ENCODE results near the gene GPC5.

The GPC5 gene

DNA sequence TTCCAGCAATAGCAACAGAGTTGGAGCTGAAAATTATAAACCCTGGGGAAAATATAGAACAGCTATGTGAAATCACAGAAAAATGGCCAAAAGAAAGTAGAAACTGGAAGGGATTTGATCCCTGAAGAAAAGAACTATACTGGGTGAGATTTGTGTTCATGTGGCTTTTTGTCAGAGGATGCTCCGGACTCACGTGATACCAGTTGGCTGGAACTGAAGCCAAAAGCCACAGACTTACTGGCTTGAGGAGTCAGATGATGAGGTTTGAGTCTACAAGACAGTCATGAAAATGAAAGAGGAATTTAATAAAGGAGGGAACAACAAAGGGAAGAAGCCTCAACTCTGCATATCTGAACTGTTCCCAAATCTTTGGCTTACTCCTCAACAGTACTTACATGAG lies 427.1 kb downstream of the GPC5 start:
- TF ChIP-seq, protein P1, sequence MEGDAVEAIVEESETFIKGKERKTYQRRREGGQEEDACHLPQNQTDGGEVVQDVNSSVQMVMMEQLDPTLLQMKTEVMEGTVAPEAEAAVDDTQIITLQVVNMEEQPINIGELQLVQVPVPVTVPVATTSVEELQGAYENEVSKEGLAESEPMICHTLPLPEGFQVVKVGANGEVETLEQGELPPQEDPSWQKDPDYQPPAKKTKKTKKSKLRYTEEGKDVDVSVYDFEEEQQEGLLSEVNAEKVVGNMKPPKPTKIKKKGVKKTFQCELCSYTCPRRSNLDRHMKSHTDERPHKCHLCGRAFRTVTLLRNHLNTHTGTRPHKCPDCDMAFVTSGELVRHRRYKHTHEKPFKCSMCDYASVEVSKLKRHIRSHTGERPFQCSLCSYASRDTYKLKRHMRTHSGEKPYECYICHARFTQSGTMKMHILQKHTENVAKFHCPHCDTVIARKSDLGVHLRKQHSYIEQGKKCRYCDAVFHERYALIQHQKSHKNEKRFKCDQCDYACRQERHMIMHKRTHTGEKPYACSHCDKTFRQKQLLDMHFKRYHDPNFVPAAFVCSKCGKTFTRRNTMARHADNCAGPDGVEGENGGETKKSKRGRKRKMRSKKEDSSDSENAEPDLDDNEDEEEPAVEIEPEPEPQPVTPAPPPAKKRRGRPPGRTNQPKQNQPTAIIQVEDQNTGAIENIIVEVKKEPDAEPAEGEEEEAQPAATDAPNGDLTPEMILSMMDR (conservative IDR thresholded peaks at IDR 0.05; ENCODE audit: control insufficient read depth, insufficient read depth, low read depth, low read length) = no peak
- no peak overlapping the region for H3K4me3 ChIP-seq (ENCODE audit: control insufficient read depth, low read depth, low read length)
- no peak for DNase-seq (ENCODE audit: low read depth)

DNA sequence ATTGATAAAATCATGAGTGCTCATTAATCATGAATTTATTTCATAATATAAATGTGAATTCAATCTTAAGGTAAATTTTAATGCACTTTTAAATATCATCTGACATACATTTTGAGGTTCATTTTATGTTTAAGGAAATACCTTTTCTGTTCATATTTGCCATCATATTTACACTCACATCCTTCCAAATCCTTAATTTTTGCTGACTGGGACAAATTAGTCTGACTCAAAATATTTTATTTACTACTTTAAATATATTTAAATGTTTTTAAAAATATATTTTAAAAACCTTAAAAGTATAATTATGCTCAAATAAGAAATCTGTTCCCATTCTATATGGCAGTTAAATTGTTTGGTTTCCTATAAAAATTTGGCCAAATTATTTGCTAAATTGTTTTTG lies 438.1 kb downstream of the GPC5 start:
- H3K4me3 ChIP-seq (ENCODE audit: control insufficient read depth, low read depth, low read length) = no peak overlapping the region
- DNase-seq (ENCODE audit: low read depth) = no peak
- TF ChIP-seq, protein P1 (conservative IDR thresholded peaks at IDR 0.05; ENCODE audit: control insufficient read depth, insufficient read depth, low read depth, low read length) = no peak

DNA sequence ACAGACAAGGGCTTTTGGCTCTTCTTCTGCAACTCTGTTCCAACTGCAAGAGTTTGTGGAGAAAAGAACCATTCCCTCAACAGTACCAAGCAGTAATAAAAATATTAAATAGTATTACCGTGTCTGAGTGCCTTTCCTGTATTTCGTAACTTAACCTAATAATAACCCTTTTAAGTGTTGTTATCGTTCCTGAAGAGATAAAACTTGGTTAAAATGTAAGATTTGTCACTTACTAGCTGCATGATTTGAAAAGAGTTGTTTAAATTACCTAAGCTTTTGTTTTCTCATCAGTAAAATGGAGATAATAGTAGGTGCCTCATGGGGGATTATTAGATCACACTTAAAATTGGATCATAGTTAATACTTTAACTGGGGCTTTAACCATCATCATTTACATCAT lies 447.2 kb downstream of the GPC5 start:
- DNase-seq (ENCODE audit: low read depth) = no peak
- H3K4me3 ChIP-seq (ENCODE audit: control insufficient read depth, low read depth, low read length) = no peak overlapping the region
- TF ChIP-seq, protein P1 (conservative IDR thresholded peaks at IDR 0.05; ENCODE audit: control insufficient read depth, insufficient read depth, low read depth, low read length) = no peak

DNA sequence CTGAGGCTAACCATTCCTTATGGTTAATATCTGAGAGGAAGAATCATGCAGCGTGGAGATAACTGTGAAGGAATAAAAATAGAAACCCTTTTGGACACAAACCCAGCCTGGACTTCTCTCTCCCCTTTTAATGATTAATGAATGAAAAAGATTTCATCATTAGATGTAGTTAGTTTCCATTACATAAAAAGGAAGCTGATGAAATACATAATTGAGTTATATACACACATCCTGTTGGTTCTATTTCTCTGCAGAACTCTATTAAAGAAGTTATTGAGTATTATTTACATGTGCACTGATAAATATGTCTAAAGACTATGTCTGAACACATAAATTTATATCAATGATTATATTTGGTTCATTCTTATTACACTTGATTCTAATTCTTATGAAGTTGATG lies 465.3 kb downstream of the GPC5 start:
- H3K4me3 ChIP-seq (ENCODE audit: control insufficient read depth, low read depth, low read length) = no peak overlapping the region
- DNase-seq (ENCODE audit: low read depth) = no peak
- TF ChIP-seq, protein P1 (conservative IDR thresholded peaks at IDR 0.05; ENCODE audit: control insufficient read depth, insufficient read depth, low read depth, low read length) = no peak

DNA sequence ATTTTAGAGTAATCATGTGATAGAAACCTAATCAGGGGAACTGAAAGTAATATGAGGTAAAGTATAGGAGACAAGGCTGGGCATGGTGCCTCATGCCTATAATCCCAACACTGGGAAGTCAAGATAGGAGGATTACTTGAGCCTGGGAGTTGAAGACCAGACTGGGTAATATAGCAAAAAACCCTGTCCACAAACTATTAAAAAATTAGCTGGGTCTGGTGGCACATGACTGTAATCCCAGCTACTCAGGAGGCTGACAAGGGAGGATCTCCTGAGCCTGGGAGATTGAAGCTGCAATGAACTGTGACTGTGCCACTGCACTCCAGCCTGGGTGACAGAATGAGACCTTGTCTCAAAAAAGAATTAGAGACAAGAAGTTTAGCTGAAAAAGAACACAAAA lies 469.9 kb downstream of the GPC5 start:
- H3K4me3 ChIP-seq (ENCODE audit: control insufficient read depth, low read depth, low read length) = no peak overlapping the region
- no peak for DNase-seq (ENCODE audit: low read depth)
- TF ChIP-seq, protein P1 (conservative IDR thresholded peaks at IDR 0.05; ENCODE audit: control insufficient read depth, insufficient read depth, low read depth, low read length) = no peak

DNA sequence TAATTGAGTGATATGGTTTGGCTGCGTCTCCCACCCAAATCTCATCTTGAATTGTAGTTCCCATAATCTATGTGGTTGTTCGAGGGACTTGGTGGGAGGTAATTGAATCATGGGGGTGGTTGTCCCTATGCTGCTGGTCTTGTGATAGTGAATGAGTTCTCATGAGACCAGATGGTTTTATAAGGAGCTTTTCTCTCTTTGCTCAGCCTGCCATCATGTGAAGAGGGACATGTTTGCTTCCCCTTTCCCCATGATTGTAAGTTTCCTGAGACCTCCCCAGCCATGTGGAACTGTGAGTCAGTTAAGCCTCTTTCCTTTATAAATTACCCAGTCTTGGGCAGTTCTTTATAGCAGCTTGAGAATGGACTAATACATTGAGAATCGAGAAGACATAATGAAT lies 480.1 kb downstream of the GPC5 start:
- TF ChIP-seq, protein P1 (conservative IDR thresholded peaks at IDR 0.05; ENCODE audit: control insufficient read depth, insufficient read depth, low read depth, low read length) = no peak
- H3K4me3 ChIP-seq (ENCODE audit: control insufficient read depth, low read depth, low read length) = no peak overlapping the region
- no peak for DNase-seq (ENCODE audit: low read depth)

DNA sequence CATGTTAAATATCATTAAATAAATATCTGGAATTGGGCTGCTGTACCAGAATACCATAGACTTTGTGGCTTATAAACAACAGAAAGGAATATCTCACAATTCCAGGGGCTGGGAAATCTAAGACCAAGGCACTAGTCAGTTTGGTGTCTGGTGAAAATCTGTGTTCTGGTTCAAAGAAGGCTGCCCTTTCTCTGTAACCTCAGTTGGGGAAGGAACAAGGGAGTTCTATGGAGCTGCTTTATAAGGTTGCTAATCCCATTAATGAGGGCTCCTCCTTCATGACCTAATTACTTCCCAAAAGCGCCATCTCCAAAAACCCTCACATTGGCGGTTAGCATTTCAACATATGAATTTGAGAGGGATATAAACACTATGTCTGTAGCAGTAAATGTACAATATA lies 480.9 kb downstream of the GPC5 start:
- no peak for DNase-seq (ENCODE audit: low read depth)
- no peak overlapping the region for H3K4me3 ChIP-seq (ENCODE audit: control insufficient read depth, low read depth, low read length)
- TF ChIP-seq, protein P1 (conservative IDR thresholded peaks at IDR 0.05; ENCODE audit: control insufficient read depth, insufficient read depth, low read depth, low read length) = no peak
